ENCODE data around the gene HAUS3. TPM values are rescaled to one million over a fixed set of nuclear protein-coding genes. Genes with fewer than 3 reads are reported as not detected.

The HAUS3 gene
- total and polyA plus RNA-seq, 2 experiments from 2014 or later, result 21.4 to 36.0 TPM

- no peak for TF ChIP-seq REST (IDR thresholded peaks at IDR 0.05; ENCODE audit: unreplicated experiment)
Measured at GRCh38 chr4:2180410-2180809, 61.5 kb downstream of the HAUS3 start (continued).

GRCh38 chr4:2179717-2180116 lies 62.2 kb downstream of the HAUS3 start:
- no peak for DNase-seq (ENCODE audit: low spot score)
- no peak overlapping the region for H3K4me3 Mint-ChIP-seq
- no peak overlapping the region for H2AFZ ChIP-seq
- H3K27ac Mint-ChIP-seq, result no peak overlapping the region
- no peaks in the 10 kb centered on the region for H3K4me1 Mint-ChIP-seq
- peaks cover 9% of the 10 kb centered on the region for H3K27me3 Mint-ChIP-seq (ENCODE audit: insufficient read depth, low read depth, poor library complexity)
- H4K20me1 ChIP-seq (replicated peaks; ENCODE audit: insufficient read depth), result no peaks in the 10 kb centered on the region
- peaks cover 10% of the 10 kb centered on the region; the same call in 2 of the 3 replicates for H3K36me3 Mint-ChIP-seq (ENCODE audit: low read depth)
- no peaks in the 10 kb centered on the region for H3K9me2 ChIP-seq (ENCODE audit: insufficient read depth)
- no peak overlapping the region for H3K4me2 ChIP-seq
- no peaks in the 10 kb centered on the region for H3K27me3 ChIP-seq (ENCODE audit: insufficient read depth)
- H3K9me3 Mint-ChIP-seq, result peaks cover 11% of the 10 kb centered on the region
- H3K4me1 ChIP-seq (ENCODE audit: insufficient read depth), result no peaks in the 10 kb centered on the region
- no peaks in the 10 kb centered on the region for H3K36me3 ChIP-seq (ENCODE audit: insufficient read depth)
- H3K79me2 ChIP-seq (replicated peaks; ENCODE audit: insufficient read depth), result no peaks in the 10 kb centered on the region
- ATAC-seq, result no peak
- no peaks in the 10 kb centered on the region for H3F3A ChIP-seq (replicated peaks; ENCODE audit: low read depth)
- no peak overlapping the region for H3K27ac ChIP-seq (ENCODE audit: low read depth)
- no peak overlapping the region for H3K4me3 ChIP-seq
- no peak for TF ChIP-seq REST (IDR thresholded peaks at IDR 0.05; ENCODE audit: unreplicated experiment)
- TF ChIP-seq ZNF331 (CRISPR knock-in tag; IDR thresholded peaks at IDR 0.05; ENCODE audit: low read depth), result no peak
- TF ChIP-seq JUNB (IDR thresholded peaks at IDR 0.05; ENCODE audit: unreplicated experiment), result no peak
- no peak for TF ChIP-seq ZNF114 (CRISPR knock-in tag; IDR thresholded peaks at IDR 0.05)
- no peak for TF ChIP-seq CTCF (conservative IDR thresholded peaks at IDR 0.05; ENCODE audit: low read depth in 2 of 2)
- no peak for TF ChIP-seq ZNF462 (CRISPR knock-in tag; IDR thresholded peaks at IDR 0.05)
- TF ChIP-seq CREB1 (CRISPR knock-in tag; IDR thresholded peaks at IDR 0.05; ENCODE audit: low read depth), result no peak
- no peak for TF ChIP-seq EZH2 (IDR thresholded peaks at IDR 0.05; ENCODE audit: low read depth, unreplicated experiment)
